RWPE1 (cell line): Measurements from ENCODE around the gene CCDC86.

Source experiments
- CTCF ChIA-PET: fragments of 350-600 bp; sonication (Branson Sonifier 250); formaldehyde crosslinking; extraction: SDS; loops from one replicate; lab custom pipeline; 2021; lab: Yijun Ruan, JAX
- POLR2A ChIA-PET: fragments of 400-600 bp; formaldehyde crosslinking; extraction: SDS; loops from one replicate; lab custom pipeline; 2020; ENCODE audit warnings: antibody characterized with exemption; ENCODE audit not compliant: low non-redundant PET; lab: Yijun Ruan, JAX
- DNase-seq: peaks from one replicate; pipeline ENCODE4 v3.0.0; 2012; ENCODE audit warnings: low spot score
- H3K27ac ChIP-seq: fragments of 450-650 bp; 2 replicates; pipeline ENCODE4 v1.5.1; 2017
- CTCF ChIP-seq: fragments of 450-650 bp; conservative IDR thresholded peaks from 2 replicates; pipeline ENCODE4 v1.5.1; 2017; ENCODE audit warnings: low read depth, mild to moderate bottlenecking

The CCDC86 gene

GRCh38 chr11:60855726-60856633 is 14.1 kb downstream of the CCDC86 start, which contains the start of gene PTGDR2:
PTGDR2 (minus strand) TSS chr11:60855950; CDS start chr11:60853722, 2,228 bp downstream.
- no peak within 1 kb of the TSS for H3K27ac ChIP-seq
- POLR2A ChIA-PET, result no interaction called here
- CTCF ChIA-PET, result no interaction called here
- no peak for TF ChIP-seq CTCF
- no peak for DNase-seq

- H3K27ac ChIP-seq, result no peak overlapping the region
- no peak for DNase-seq
- ChIA-PET CTCF (no interaction called here), POLR2A (no interaction called here)
- TF ChIP-seq CTCF, result no peak
These were observed 15.7 kb downstream of the CCDC86 start for GRCh38 chr11:60857378-60858232.

- ChIA-PET POLR2A (no interaction called here), CTCF (no interaction called here)
- no peak for DNase-seq
- H3K27ac ChIP-seq, result no peak overlapping the region
- TF ChIP-seq CTCF, result no peak
These were observed 16.3 kb downstream of the CCDC86 start for GRCh38 chr11:60858236-60858635.

GRCh38 chr11:60858731-60859464 is 17.0 kb downstream of the CCDC86 start:
- CTCF ChIA-PET, result no interaction called here
- no peak for TF ChIP-seq CTCF
- POLR2A ChIA-PET, result no interaction called here
- no peak overlapping the region for H3K27ac ChIP-seq
- DNase-seq, result no peak

GRCh38 chr11:60859616-60860250 is 17.8 kb downstream of the CCDC86 start:
- TF ChIP-seq CTCF, result no peak
- no peak for DNase-seq
- POLR2A ChIA-PET, result no interaction called here
- H3K27ac ChIP-seq, result no peak overlapping the region
- CTCF ChIA-PET, result interaction anchor here (0.8 kb wide), 1 partner anchor 9 kb away, joined by 3 read pairs; no protein-coding TSS in a partner anchor
